Sigmoid colon (tissue), 7 donors: ENCODE data around the gene HPS5. TPM values are rescaled to one million over a fixed set of nuclear protein-coding genes. Genes with fewer than 3 reads are reported as not detected.
"Not testable (repeated sequence)": the region's sequence is repeated elsewhere in the genome, so short reads cannot be mapped to it uniquely, and the experiment has no call there.

ENCODE experiments used
- DNase-seq: peaks from one replicate; pipeline ENCODE4 v3.0.0-alpha.2; 2019
- H3K27ac ChIP-seq, 4 donors: fragments of 200-600 bp; sonication (generic); one replicate each; pipeline ENCODE4 v1.5.1; 2016 to 2019; ENCODE audit warnings: mild to moderate bottlenecking in 1 of 4
- H3K27me3 ChIP-seq, 3 donors: fragments of 200-600 bp; sonication (generic); one replicate each; pipeline ENCODE4 v1.5.1; 2019; ENCODE audit warnings: mild to moderate bottlenecking in 1 of 3
- H3K36me3 ChIP-seq, 4 donors: fragments of 200-600 bp; sonication (generic); one replicate each; pipeline ENCODE4 v1.5.1; 2016 to 2019
- H3K4me1 ChIP-seq, 4 donors: fragments of 200-600 bp; sonication (generic); one replicate each; pipeline ENCODE4 v1.5.1; 2017 to 2019
- H3K4me3 ChIP-seq, 4 donors: fragments of 200-600 bp; sonication (generic); one replicate each; pipeline ENCODE4 v1.5.1; 2017 to 2019; ENCODE audit warnings: mild to moderate bottlenecking in 2 of 4, moderate library complexity in 1 of 4
- H3K9me3 ChIP-seq, 4 donors: fragments of 200-600 bp in 3 of 4; sonication (generic) in 3 of 4; one replicate each; pipeline versions ENCODE4 v1.5.1 to v1.6.1; 2013 to 2019
- CTCF ChIP-seq, 4 experiments: fragments of 450-650 bp in 3 of 4; fragments of 200-600 bp in 1 of 4; IDR thresholded peaks; one replicate each; pipeline ENCODE4 v1.5.1; 2016 to 2019; ENCODE audit warnings: antibody characterized with exemption in 4 of 4, mild to moderate bottlenecking in 3 of 4, moderate library complexity in 2 of 4
- EP300 ChIP-seq, 4 donors: sonication (generic); formaldehyde crosslinking; IDR thresholded peaks; one replicate each; pipeline ENCODE4 v1.6.1; 2017; ENCODE audit warnings: antibody characterized with exemption in 4 of 4
- POLR2A ChIP-seq, 2 donors: fragments of 450-650 bp; IDR thresholded peaks; one replicate each; pipeline ENCODE4 v1.6.1; 2016; ENCODE audit warnings: antibody characterized with exemption in 2 of 2, mild to moderate bottlenecking in 2 of 2, moderate library complexity in 2 of 2
- POLR2AphosphoS5 ChIP-seq, 4 donors: sonication (generic); formaldehyde crosslinking; IDR thresholded peaks; one replicate each; pipeline ENCODE4 v1.6.1; 2017; ENCODE audit warnings: antibody characterized with exemption in 4 of 4
- WGBS, 2 donors: extraction: QIAGEN DNeasy Blood & Tissue Kit; methylation state at CpG; one replicate each; pipeline ENCODE4 v1.1.7; 2013; 5-methylcytosine and 5-hydroxymethylcytosine counted together
- intact Hi-C: fragments of 100-400 bp; cut with DNase I; formaldehyde crosslinking; loops from one replicate; pipeline ENCODE4 v1.15.1; 2023
- polyA plus RNA-seq, 3 donors: library from polyadenylated mRNA; stranded (reverse); fragments of 200-250 nt; gene quantifications; one replicate each; pipeline ENCODE4 v1.2.3, GENCODE V29; 2013
- total RNA-seq, 4 donors: library from RNA; depleted of rRNA; stranded (reverse); fragments of >200 nt; gene quantifications; one replicate each; pipeline ENCODE4 v1.1.0, GENCODE V29; 2016
- donor health status: healthy with polysubstance abuse.
- donor health status: Bipolar disorder and iron deficiency.
- donor health status: healthy.

Gene HPS5
- total and polyA plus RNA-seq, 7 donors = 4.2 to 28.5 (median 17.7) TPM

- WGBS, 2 donors = 76 to 85% methylated on average over 4 of the region's 4 CpGs
- H3K27ac ChIP-seq = no peak overlapping the region
- no peak for DNase-seq
These were observed 51.8 kb downstream of the HPS5 start for GRCh38 chr11:18270102-18270501.

GRCh38 chr11:18269252-18269651 is 52.7 kb downstream of the HPS5 start:
- WGBS, 2 donors = 60 to 99% methylated on average over 1 to 3 of the region's 5 CpGs

More at GRCh38 chr11:18270102-18270501, 51.8 kb downstream of the HPS5 start:
- TF ChIP-seq POLR2A (IDR thresholded peaks at IDR 0.05) = no peak
- no peak for TF ChIP-seq CTCF (IDR thresholded peaks at IDR 0.05)
- TF ChIP-seq EP300 (IDR thresholded peaks at IDR 0.05) = no peak
- no peak for TF ChIP-seq POLR2AphosphoS5 (IDR thresholded peaks at IDR 0.05)
- H3K36me3 ChIP-seq = no peaks in the 10 kb centered on the region
- intact Hi-C loops = no loop called here
- H3K27me3 ChIP-seq = no peaks in the 10 kb centered on the region
- H3K4me3 ChIP-seq = no peak overlapping the region
- H3K4me1 ChIP-seq = no peaks in the 10 kb centered on the region
- H3K9me3 ChIP-seq = no peaks in the 10 kb centered on the region

GRCh38 chr11:18267335-18268133 is 54.4 kb downstream of the HPS5 start:
- intact Hi-C loops, H3K27ac ChIP-seq: not testable (repeated sequence)
- 59 to 73% methylated on average over 4 to 5 of the region's 10 CpGs for WGBS, 2 donors

More at GRCh38 chr11:18269252-18269651, 52.7 kb downstream of the HPS5 start:
- intact Hi-C loops, H3K27ac ChIP-seq, H3K4me1 ChIP-seq, H3K36me3 ChIP-seq, H3K4me3 ChIP-seq, DNase-seq, H3K27me3 ChIP-seq, H3K9me3 ChIP-seq: not testable (repeated sequence)

GRCh38 chr11:18265949-18266348 is 56.0 kb downstream of the HPS5 start, which contains the start of gene SAA1:
SAA1 (plus strand) TSS chr11:18266264; CDS start chr11:18266888, 624 bp downstream.
- no peak for DNase-seq
- Histone ChIP-seq H3K4me3 (no peak within 1 kb of the TSS), H3K4me1 (no peaks in the 10 kb centered on the region), H3K27ac (no peak within 1 kb of the TSS), H3K36me3 (no peaks in the 10 kb centered on the region), H3K27me3 (no peaks in the 10 kb centered on the region), H3K9me3 (no peaks in the 10 kb centered on the region)
- no peak for TF ChIP-seq POLR2AphosphoS5 (IDR thresholded peaks at IDR 0.05)
- 64 to 68% methylated on average over 8 of the region's 8 CpGs for WGBS, 2 donors
- intact Hi-C loops = no loop called here

More at GRCh38 chr11:18267335-18268133, 54.4 kb downstream of the HPS5 start:
- H3K27me3 ChIP-seq, H3K36me3 ChIP-seq, H3K4me1 ChIP-seq, DNase-seq, H3K9me3 ChIP-seq, H3K4me3 ChIP-seq: not testable (repeated sequence)

GRCh38 chr11:18264677-18265555 is 57.0 kb downstream of the HPS5 start:
- intact Hi-C loops = no loop called here
- no peaks in the 10 kb centered on the region for H3K27me3 ChIP-seq
- H3K4me3 ChIP-seq = no peak overlapping the region
- TF ChIP-seq CTCF (IDR thresholded peaks at IDR 0.05) (no peak), EP300 (IDR thresholded peaks at IDR 0.05) (no peak), POLR2A (IDR thresholded peaks at IDR 0.05) (no peak), POLR2AphosphoS5 (IDR thresholded peaks at IDR 0.05) (no peak)
- H3K4me1 ChIP-seq = no peaks in the 10 kb centered on the region
- WGBS, 2 donors = 52 to 68% methylated on average over 1 of the region's 1 CpG
- no peaks in the 10 kb centered on the region for H3K9me3 ChIP-seq
- no peak for DNase-seq
- H3K27ac ChIP-seq = no peak overlapping the region
- H3K36me3 ChIP-seq = no peaks in the 10 kb centered on the region

- intact Hi-C loops = no loop called here
- H3K36me3 ChIP-seq = no peaks in the 10 kb centered on the region
- H3K9me3 ChIP-seq = no peaks in the 10 kb centered on the region
- H3K4me1 ChIP-seq = no peaks in the 10 kb centered on the region
- no peak overlapping the region for H3K4me3 ChIP-seq
- WGBS, 2 donors = 77% methylated on average over 4 of the region's 4 CpGs
- no peak overlapping the region for H3K27ac ChIP-seq
- no peak for DNase-seq
- no peaks in the 10 kb centered on the region for H3K27me3 ChIP-seq
- TF ChIP-seq CTCF (IDR thresholded peaks at IDR 0.05) (no peak), POLR2A (IDR thresholded peaks at IDR 0.05) (no peak), EP300 (IDR thresholded peaks at IDR 0.05) (no peak)
These were observed 57.9 kb downstream of the HPS5 start for GRCh38 chr11:18264035-18264434.

- H3K27me3 ChIP-seq, H3K36me3 ChIP-seq, H3K9me3 ChIP-seq, H3K4me1 ChIP-seq, H3K4me3 ChIP-seq, DNase-seq, H3K27ac ChIP-seq, intact Hi-C loops: not testable (repeated sequence)
- 69 to 81% methylated on average over 8 of the region's 8 CpGs for WGBS, 2 donors
These were observed 59.1 kb downstream of the HPS5 start for GRCh38 chr11:18262681-18263350.
